A673 (cell line): ENCODE measurements around the gene TPX2. TPM values are rescaled to one million over a fixed set of nuclear protein-coding genes. Genes with fewer than 3 reads are reported as not detected.
"Not testable (repeated sequence)": the region's sequence is repeated elsewhere in the genome, so short reads cannot be mapped to it uniquely, and the experiment has no call there.

Experiments
- BruUV-seq: library from RNA; stranded (reverse); fragments of 400-500 nt; replicated peaks from 2 replicates; lab custom pipeline; 2021; lab: Mats Ljungman, UMichigan
- CTCF ChIA-PET: fragments of 300-600 bp; sonication (Branson Sonifier 250); formaldehyde crosslinking; loops from one replicate; lab custom pipeline; 2022; ENCODE audit warnings: antibody characterized with exemption; lab: Charles Lee
- POLR2A ChIA-PET: fragments of 300-600 bp; sonication (Branson Sonifier 250); formaldehyde crosslinking; loops from one replicate; lab custom pipeline; 2022; ENCODE audit warnings: antibody characterized with exemption; ENCODE audit not compliant: low non-redundant PET; lab: Charles Lee
- DNase-seq: peaks from one replicate; pipeline ENCODE4 v3.0.0-alpha.2; 2015; ENCODE audit warnings: low spot score
- H3K27ac ChIP-seq: fragments of 200-600 bp; sonication (generic); 2 replicates; pipeline ENCODE4 v1.5.1; 2016; ENCODE audit warnings: mixed run types, low read depth, mild to moderate bottlenecking, mixed read lengths, antibody characterized with exemption, low read length; ENCODE audit not compliant: poor library complexity, severe bottlenecking
- H3K27me3 ChIP-seq: fragments of 200-600 bp; sonication (generic); replicated peaks from 2 replicates; pipeline ENCODE4 v1.6.1; 2017; ENCODE audit warnings: mixed run types, low read depth, mild to moderate bottlenecking, mixed read lengths, antibody characterized with exemption, low read length; ENCODE audit not compliant: insufficient read depth, poor library complexity
- H3K36me3 ChIP-seq: fragments of 200-600 bp; sonication (generic); 2 replicates; pipeline ENCODE4 v1.6.1; 2016; ENCODE audit warnings: mixed run types, mild to moderate bottlenecking, mixed read lengths, antibody characterized with exemption, low read length; ENCODE audit not compliant: insufficient read depth, poor library complexity, severe bottlenecking
- H3K4me1 ChIP-seq: fragments of 200-600 bp; sonication (generic); 2 replicates; pipeline ENCODE4 v1.6.1; 2017; ENCODE audit warnings: mixed run types, mild to moderate bottlenecking, mixed read lengths, antibody characterized with exemption, low read length; ENCODE audit not compliant: insufficient read depth, poor library complexity, severe bottlenecking
- H3K4me3 ChIP-seq: fragments of 200-600 bp; sonication (generic); 2 replicates; pipeline ENCODE4 v1.5.1; 2016; ENCODE audit warnings: low read depth, mixed run types, mild to moderate bottlenecking, mixed read lengths, low read length; ENCODE audit not compliant: poor library complexity, severe bottlenecking
- H3K9me3 ChIP-seq: fragments of 200-600 bp; sonication (generic); 2 replicates; pipeline ENCODE4 v1.6.1; 2016; ENCODE audit warnings: mixed run types, low read depth, mild to moderate bottlenecking, mixed read lengths, antibody characterized with exemption, low read length; ENCODE audit not compliant: poor library complexity, severe bottlenecking
- EZH2 ChIP-seq: fragments of 200-600 bp; sonication (generic); IDR thresholded peaks from 2 replicates; pipeline ENCODE4 v1.6.1; 2017; ENCODE audit warnings: borderline replicate concordance, low read depth, mild to moderate bottlenecking, mixed read lengths, antibody characterized with exemption, low read length; ENCODE audit not compliant: poor library complexity, severe bottlenecking
- intact Hi-C: fragments of 100-400 bp; cut with micrococcal nuclease; formaldehyde crosslinking; loops from one replicate; pipeline ENCODE4 v1.10.0; 2022; ENCODE audit not compliant: unreplicated experiment
- total RNA-seq: library from RNA; stranded (reverse); gene quantifications from 2 replicates; pipeline ENCODE4 v1.2.3, GENCODE V29; 2021
- TF ChIP-seq, protein P1 (sequence below): fragments of 300-800, 200-600 bp; sonication (generic); conservative IDR thresholded peaks from 2 replicates; pipeline ENCODE4 v1.5.1; 2017; ENCODE audit warnings: low read depth, mild to moderate bottlenecking, antibody characterized with exemption, low read length, moderate library complexity, mixed read lengths

TPX2 gene
- total RNA-seq, 1 experiment from 2014 or later, result 187 TPM

- H3K4me1 ChIP-seq, result peaks cover 11% of the 10 kb centered on the region
- intact Hi-C loops, result no loop called here
These were observed 74.5 kb downstream of the TPX2 start for GRCh38 chr20:31813611-31814010.

GRCh38 chr20:31814142-31814541 lies 75.1 kb downstream of the TPX2 start:
- H3K36me3 ChIP-seq, intact Hi-C loops, H3K27ac ChIP-seq, H3K9me3 ChIP-seq, BruUV-seq, DNase-seq, CTCF ChIA-PET, H3K27me3 ChIP-seq, H3K4me3 ChIP-seq, POLR2A ChIA-PET: not testable (repeated sequence)
- peaks cover 11% of the 10 kb centered on the region for H3K4me1 ChIP-seq

More at GRCh38 chr20:31813611-31814010, 74.5 kb downstream of the TPX2 start:
- no TSS peak for BruUV-seq
- TF ChIP-seq, protein P1, sequence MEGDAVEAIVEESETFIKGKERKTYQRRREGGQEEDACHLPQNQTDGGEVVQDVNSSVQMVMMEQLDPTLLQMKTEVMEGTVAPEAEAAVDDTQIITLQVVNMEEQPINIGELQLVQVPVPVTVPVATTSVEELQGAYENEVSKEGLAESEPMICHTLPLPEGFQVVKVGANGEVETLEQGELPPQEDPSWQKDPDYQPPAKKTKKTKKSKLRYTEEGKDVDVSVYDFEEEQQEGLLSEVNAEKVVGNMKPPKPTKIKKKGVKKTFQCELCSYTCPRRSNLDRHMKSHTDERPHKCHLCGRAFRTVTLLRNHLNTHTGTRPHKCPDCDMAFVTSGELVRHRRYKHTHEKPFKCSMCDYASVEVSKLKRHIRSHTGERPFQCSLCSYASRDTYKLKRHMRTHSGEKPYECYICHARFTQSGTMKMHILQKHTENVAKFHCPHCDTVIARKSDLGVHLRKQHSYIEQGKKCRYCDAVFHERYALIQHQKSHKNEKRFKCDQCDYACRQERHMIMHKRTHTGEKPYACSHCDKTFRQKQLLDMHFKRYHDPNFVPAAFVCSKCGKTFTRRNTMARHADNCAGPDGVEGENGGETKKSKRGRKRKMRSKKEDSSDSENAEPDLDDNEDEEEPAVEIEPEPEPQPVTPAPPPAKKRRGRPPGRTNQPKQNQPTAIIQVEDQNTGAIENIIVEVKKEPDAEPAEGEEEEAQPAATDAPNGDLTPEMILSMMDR, result no peak
- CTCF ChIA-PET, result no interaction called here
- H3K27me3 ChIP-seq, result no peaks in the 10 kb centered on the region
- H3K9me3 ChIP-seq, result no peaks in the 10 kb centered on the region
- no peak for DNase-seq
- no peak overlapping the region for H3K4me3 ChIP-seq
- H3K36me3 ChIP-seq, result no peaks in the 10 kb centered on the region
- no peak overlapping the region for H3K27ac ChIP-seq
- POLR2A ChIA-PET, result no interaction called here

DNA sequence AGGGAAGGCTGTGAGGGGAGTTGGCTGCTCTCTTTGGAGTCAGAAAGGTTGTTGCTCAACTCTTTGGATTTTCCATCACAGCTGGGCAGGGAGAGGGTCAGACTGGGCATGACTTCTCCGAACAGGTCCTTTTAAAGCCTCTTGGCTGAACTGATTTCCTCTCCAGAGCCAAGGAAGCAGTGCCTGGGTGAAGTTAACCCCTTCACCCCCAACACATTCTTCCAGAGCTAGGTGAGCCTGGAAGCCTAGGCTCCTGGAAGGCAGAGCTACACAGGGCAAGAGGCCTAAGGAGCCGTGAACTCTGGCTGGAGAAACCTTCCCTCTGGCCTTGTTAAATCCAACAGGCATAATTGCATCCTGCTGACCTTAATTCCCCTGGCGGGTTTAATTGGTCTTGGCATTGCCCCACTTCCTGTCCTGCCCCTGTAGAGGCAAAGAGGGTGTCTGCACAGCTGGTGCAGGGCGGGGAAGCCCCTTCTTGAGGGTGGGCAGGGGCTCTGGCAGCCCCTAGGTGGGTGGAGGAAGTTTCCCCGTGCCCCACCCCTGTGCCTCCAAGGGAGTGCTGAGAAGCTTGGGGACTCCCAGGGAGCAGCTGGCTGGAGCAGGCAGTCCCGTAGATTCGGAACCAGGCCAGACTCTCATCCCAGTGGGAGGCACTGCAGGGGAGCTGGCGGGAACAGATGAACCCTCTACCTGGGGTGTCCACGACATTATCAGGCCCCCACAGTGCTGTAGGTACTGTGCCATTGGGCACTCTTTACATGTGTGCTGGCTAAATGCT lies 76.5 kb downstream of the TPX2 start:
- POLR2A ChIA-PET, result no interaction called here
- intact Hi-C loops, result no loop called here

More for the DNA sequence above, 76.5 kb downstream of the TPX2 start:
- TF ChIP-seq, protein P1, result no peak
- no peak for TF ChIP-seq EZH2
- no TSS peak for BruUV-seq
- no peaks in the 10 kb centered on the region for H3K27me3 ChIP-seq
- H3K36me3 ChIP-seq, result no peaks in the 10 kb centered on the region
- H3K4me1 ChIP-seq, result peaks cover 11% of the 10 kb centered on the region
- H3K27ac ChIP-seq, result no peak overlapping the region
- H3K9me3 ChIP-seq, result no peaks in the 10 kb centered on the region
- H3K4me3 ChIP-seq, result no peak overlapping the region
- DNase-seq, result peak; percentile 45
- CTCF ChIA-PET, result interaction anchor here (0.6 kb wide), 1 partner anchor 12 kb away, joined by 4 read pairs; no protein-coding TSS in a partner anchor
